Fibroblast of lung (primary cell): ENCODE data around the gene MSH4. TPM values are rescaled to one million over a fixed set of nuclear protein-coding genes. Genes with fewer than 3 reads are reported as not detected.
"Not testable (repeated sequence)": the region's sequence is repeated elsewhere in the genome, so short reads cannot be mapped to it uniquely, and the experiment has no call there.

Source experiments
- DNase-seq, 2 donors: peaks; one replicate each; pipeline versions ENCODE4 v3.0.0 to v3.0.0-alpha.2; 2010; ENCODE audit warnings: low read depth in 2 of 2
- H2AFZ ChIP-seq: 2 replicates; pipeline ENCODE4 v1.5.1; 2012; ENCODE audit warnings: low read length, control low read depth, inconsistent platforms
- H3K27ac ChIP-seq: 2 replicates; pipeline ENCODE4 v1.5.1; 2011; ENCODE audit warnings: low read length, control low read depth; ENCODE audit not compliant: insufficient read depth
- H3K27me3 ChIP-seq: 2 replicates; pipeline ENCODE4 v1.5.1; 2011; ENCODE audit warnings: mild to moderate bottlenecking, low read length; ENCODE audit not compliant: control insufficient read depth, insufficient read depth
- H3K36me3 ChIP-seq: 2 replicates; pipeline ENCODE4 v1.5.1; 2011; ENCODE audit warnings: low read length; ENCODE audit not compliant: control insufficient read depth, insufficient read depth
- H3K4me1 ChIP-seq: 2 replicates; pipeline ENCODE4 v1.5.1; 2011; ENCODE audit warnings: low read length; ENCODE audit not compliant: control insufficient read depth, insufficient read depth; ENCODE audit errors: extremely low read depth
- H3K4me2 ChIP-seq: 2 replicates; pipeline ENCODE4 v1.5.1; 2011; ENCODE audit warnings: low read length, control low read depth; ENCODE audit not compliant: insufficient read depth; ENCODE audit errors: extremely low read depth
- H3K4me3 ChIP-seq, 4 experiments: fragments of 200-600 bp in 1 of 4; sonication (generic) in 1 of 4; replicated peaks in 1 of 4; 2 replicates each; pipeline ENCODE4 v1.5.1; 2011 to 2016; ENCODE audit warnings: low read length in 4 of 4, low read depth in 3 of 4, mild to moderate bottlenecking in 3 of 4, control low read depth in 2 of 4, inconsistent platforms in 1 of 4, mixed read lengths in 1 of 4; ENCODE audit not compliant: insufficient read depth in 1 of 4; ENCODE audit errors: control extremely low read depth in 1 of 4
- H3K79me2 ChIP-seq: 2 replicates; pipeline ENCODE4 v1.5.1; 2012; ENCODE audit warnings: mild to moderate bottlenecking, low read length, inconsistent platforms; ENCODE audit not compliant: control insufficient read depth, insufficient read depth
- H3K9ac ChIP-seq: 2 replicates; pipeline ENCODE4 v1.5.1; 2011; ENCODE audit warnings: mild to moderate bottlenecking, low read length, control low read depth; ENCODE audit not compliant: insufficient read depth
- H3K9me3 ChIP-seq: 2 replicates; pipeline ENCODE4 v1.5.1; 2012; ENCODE audit warnings: low read depth, low read length; ENCODE audit not compliant: control insufficient read depth, insufficient read depth
- H4K20me1 ChIP-seq: 2 replicates; pipeline ENCODE4 v1.5.1; 2011; ENCODE audit warnings: low read length; ENCODE audit not compliant: control insufficient read depth, insufficient read depth; ENCODE audit errors: extremely low read depth
- CTCF ChIP-seq, 2 donors: IDR thresholded peaks in 1 of 2; conservative IDR thresholded peaks in 1 of 2; 1 replicate in 1 of 2; 2 replicates in 1 of 2; pipeline ENCODE4 v1.5.1; 2011 to 2012; ENCODE audit warnings: low read length in 2 of 2, control low read depth in 1 of 2, inconsistent platforms in 1 of 2, low read depth in 1 of 2, mild to moderate bottlenecking in 1 of 2
- EZH2 ChIP-seq: IDR thresholded peaks from 2 replicates; pipeline ENCODE4 v1.5.1; 2012; ENCODE audit warnings: low read length, control low read depth, mild to moderate bottlenecking; ENCODE audit errors: missing control alignments
- polyA plus RNA-seq, 2 donors: library from polyadenylated mRNA; depleted of rRNA in 1 of 2; stranded (reverse) in 1 of 2; unstranded in 1 of 2; fragments of >200 nt; gene quantifications; 2 replicates each; pipeline ENCODE4 v1.2.1, GENCODE V29; 2011 to 2012; ENCODE audit warnings: missing spikeins in 1 of 2
- total RNA-seq: library from RNA; depleted of rRNA; stranded (reverse); fragments of >200 nt; gene quantifications from 2 replicates; pipeline ENCODE4 v1.2.1, GENCODE V29; 2014

MSH4 gene
- total and polyA plus RNA-seq, 2 donors (not counting 1 experiment from before 2014, with no cell fraction given) = 0.66 TPM; not detected in 1

DNA sequence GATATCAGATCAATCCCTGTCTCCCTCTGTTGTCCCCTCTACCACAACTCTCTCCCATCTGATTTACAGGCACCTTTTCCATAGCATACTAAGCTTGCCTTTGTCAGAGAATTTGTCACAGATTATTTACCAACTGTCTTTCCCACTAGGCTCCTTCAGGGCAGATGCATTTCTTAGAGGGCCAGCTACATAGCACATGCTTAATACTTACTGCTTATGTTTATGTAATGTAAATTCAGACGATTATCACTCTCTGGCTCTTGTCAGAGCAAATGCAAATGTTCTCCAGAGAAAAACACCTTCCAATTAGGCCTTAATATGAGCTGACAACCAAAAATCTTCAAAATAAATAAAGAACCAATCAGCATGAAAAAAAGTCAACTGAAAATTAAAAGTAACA, 25.9 kb upstream of the MSH4 start:
- TF ChIP-seq EZH2 (no peak), CTCF (conservative IDR thresholded peaks at IDR 0.05 in 1 of 2, IDR thresholded peaks at IDR 0.05 in 1 of 2; ENCODE audit: low read depth in 1 of 2, low read length in 2 of 2) (no peak)
- no peaks in the 10 kb centered on the region for H3K36me3 ChIP-seq
- DNase-seq = no peak
- no peak overlapping the region for H3K9ac ChIP-seq
- no peaks in the 10 kb centered on the region for H3K27me3 ChIP-seq
- no peak overlapping the region for H3K4me2 ChIP-seq
- H3K9me3 ChIP-seq = no peaks in the 10 kb centered on the region
- H3K4me1 ChIP-seq = no peaks in the 10 kb centered on the region
- no peak overlapping the region for H3K4me3 ChIP-seq
- no peak overlapping the region for H2AFZ ChIP-seq
- no peaks in the 10 kb centered on the region for H4K20me1 ChIP-seq
- H3K27ac ChIP-seq = no peak overlapping the region
- H3K79me2 ChIP-seq = no peaks in the 10 kb centered on the region

DNA sequence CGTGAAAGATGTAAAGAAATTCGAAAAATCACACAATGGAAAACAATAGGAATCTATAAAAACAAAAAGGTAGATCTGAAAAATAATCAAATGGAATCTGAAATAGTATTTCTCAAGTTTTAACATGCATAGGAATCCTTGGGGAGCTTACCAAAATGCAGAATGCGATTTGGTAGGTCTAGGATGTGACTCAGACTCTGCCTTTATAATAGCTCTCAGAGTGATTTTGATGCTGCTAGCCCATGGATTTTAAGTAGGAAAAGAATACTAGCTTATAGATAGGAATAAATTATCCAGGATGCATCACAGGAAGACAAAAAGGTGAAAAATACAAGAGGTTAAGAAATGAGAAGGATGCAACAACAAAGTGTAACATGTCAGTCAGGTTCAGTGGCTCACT, 24.7 kb upstream of the MSH4 start:
- Histone ChIP-seq H3K79me2 (no peaks in the 10 kb centered on the region), H4K20me1 (no peaks in the 10 kb centered on the region), H3K27me3 (no peaks in the 10 kb centered on the region), H3K4me1 (no peaks in the 10 kb centered on the region), H3K27ac (no peak overlapping the region), H3K4me3 (no peak overlapping the region), H3K9ac (no peak overlapping the region), H3K36me3 (no peaks in the 10 kb centered on the region), H3K4me2 (no peak overlapping the region), H3K9me3 (no peaks in the 10 kb centered on the region), H2AFZ (no peak overlapping the region)
- no peak for DNase-seq
- no peak for TF ChIP-seq CTCF (conservative IDR thresholded peaks at IDR 0.05 in 1 of 2, IDR thresholded peaks at IDR 0.05 in 1 of 2; ENCODE audit: low read depth in 1 of 2, low read length in 2 of 2)
- no peak for TF ChIP-seq EZH2

DNA sequence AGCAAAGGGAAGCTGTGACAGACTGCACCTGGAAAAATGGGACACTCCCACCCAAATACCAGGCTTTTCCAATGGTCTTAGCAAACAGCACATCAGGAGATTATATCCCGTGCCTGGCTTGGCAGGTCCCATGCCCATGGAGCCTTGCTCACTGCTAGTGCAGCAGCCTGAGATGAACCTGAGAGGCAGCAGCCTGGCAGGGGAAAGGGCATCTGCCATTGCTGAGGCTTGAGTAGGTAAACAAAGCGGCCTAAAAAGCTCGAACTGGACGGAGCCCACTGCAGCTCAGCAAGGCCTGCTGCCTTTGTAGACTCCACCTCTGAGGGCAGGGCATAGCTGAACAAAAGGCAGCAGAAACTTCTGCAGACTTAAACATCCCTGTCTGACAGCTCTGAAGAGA, 18.9 kb upstream of the MSH4 start:
- H3K4me3 ChIP-seq, H3K4me1 ChIP-seq, H3K36me3 ChIP-seq: not testable (repeated sequence)

GRCh38 chr1:75778694-75779093, 18.0 kb upstream of the MSH4 start:
- not testable (repeated sequence) for H3K9ac ChIP-seq, H3K79me2 ChIP-seq, H2AFZ ChIP-seq, H3K4me1 ChIP-seq, H3K4me3 ChIP-seq, H3K27ac ChIP-seq, H3K9me3 ChIP-seq, H3K36me3 ChIP-seq, H4K20me1 ChIP-seq, H3K27me3 ChIP-seq, DNase-seq, H3K4me2 ChIP-seq

More for the DNA sequence above, 18.9 kb upstream of the MSH4 start:
- not testable (repeated sequence) for H3K27ac ChIP-seq, H4K20me1 ChIP-seq, H3K79me2 ChIP-seq, H3K9me3 ChIP-seq, H3K4me2 ChIP-seq, H3K27me3 ChIP-seq, DNase-seq, H2AFZ ChIP-seq, H3K9ac ChIP-seq

GRCh38 chr1:75780183-75780582, 16.5 kb upstream of the MSH4 start:
- H3K9me3 ChIP-seq, H4K20me1 ChIP-seq, H3K79me2 ChIP-seq, DNase-seq, H3K4me3 ChIP-seq, H3K27ac ChIP-seq, H3K4me2 ChIP-seq, H3K27me3 ChIP-seq, H3K36me3 ChIP-seq, H3K4me1 ChIP-seq, H3K9ac ChIP-seq, H2AFZ ChIP-seq: not testable (repeated sequence)

DNA sequence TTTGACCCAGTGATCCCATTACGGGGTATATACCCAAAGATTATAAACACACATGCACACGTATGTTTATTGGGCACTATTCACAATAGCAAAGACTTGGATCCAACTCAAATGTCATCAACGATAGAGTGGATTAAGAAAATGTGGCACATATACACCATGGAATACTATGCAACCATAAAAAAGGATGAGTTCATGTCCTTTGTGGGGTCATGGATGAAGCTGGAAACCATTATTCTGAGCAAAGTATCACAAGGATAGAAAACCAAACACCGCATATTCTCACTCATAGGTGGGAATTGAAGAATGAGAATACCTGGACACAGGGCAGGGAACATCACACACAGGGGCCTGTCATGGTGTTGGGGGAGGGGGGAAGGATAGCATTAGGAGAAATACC, 12.8 kb upstream of the MSH4 start:
- not testable (repeated sequence) for H3K9ac ChIP-seq, H3K27me3 ChIP-seq, H2AFZ ChIP-seq, H4K20me1 ChIP-seq, H3K36me3 ChIP-seq, H3K9me3 ChIP-seq, H3K4me3 ChIP-seq, H3K27ac ChIP-seq, H3K4me1 ChIP-seq, DNase-seq, H3K4me2 ChIP-seq
- peaks cover 29% of the 10 kb centered on the region for H3K79me2 ChIP-seq
